WTC11 (cell line): ENCODE measurements around the gene PLA2G12B. TPM values are rescaled to one million over a fixed set of nuclear protein-coding genes. Genes with fewer than 3 reads are reported as not detected.

Source experiments
- ATAC-seq: fragments of 200-7000 bp; cut with Tn5 transposase; 2 replicates; pipeline ENCODE4 v1.10.0; 2021; ENCODE audit warnings: mild to moderate bottlenecking, moderate library complexity
- CTCF ChIA-PET: fragments of 300-600 bp; sonication (Branson Sonifier 250); formaldehyde crosslinking; loops from one replicate; lab custom pipeline; 2021; ENCODE audit warnings: antibody characterized with exemption; lab: Charles Lee
- POLR2A ChIA-PET: fragments of 350-600 bp; sonication (Branson Sonifier 250); formaldehyde crosslinking; loops from one replicate; lab custom pipeline; 2021; ENCODE audit warnings: antibody characterized with exemption; lab: Charles Lee
- DNase-seq: peaks from one replicate; pipeline ENCODE4 v3.0.0; 2021; ENCODE audit warnings: low spot score
- H3K27ac Mint-ChIP-seq: 2 replicates; pipeline ENCODE4 v1.8.0; 2021; ENCODE audit warnings: mixed read lengths
- H3K27me3 Mint-ChIP-seq: 2 replicates; pipeline ENCODE4 v1.8.0; 2021; ENCODE audit warnings: low read depth, mild to moderate bottlenecking, moderate library complexity, mixed read lengths
- H3K36me3 Mint-ChIP-seq: 2 replicates; pipeline ENCODE4 v1.8.0; 2021; ENCODE audit warnings: mixed read lengths
- H3K4me1 Mint-ChIP-seq: 2 replicates; pipeline ENCODE4 v1.8.0; 2022; ENCODE audit warnings: mixed read lengths
- H3K4me3 Mint-ChIP-seq: 2 replicates; pipeline ENCODE4 v1.8.0; 2021; ENCODE audit warnings: mild to moderate bottlenecking, moderate library complexity, mixed read lengths
- H3K9me3 Mint-ChIP-seq: 2 replicates; pipeline ENCODE4 v1.8.0; 2021; ENCODE audit warnings: mixed read lengths
- CTCF ChIP-seq: fragments of 200-600 bp; IDR thresholded peaks from 2 replicates; pipeline ENCODE4 v1.8.0; 2022; ENCODE audit warnings: antibody characterized with exemption
- E2F5 ChIP-seq: sonication (generic); formaldehyde crosslinking; IDR thresholded peaks from 2 replicates; pipeline ENCODE4 v1.8.1; 2022; ENCODE audit warnings: mild to moderate bottlenecking, moderate library complexity, missing genetic modification reagents
- FOXK1 ChIP-seq: sonication (generic); formaldehyde crosslinking; IDR thresholded peaks from 2 replicates; pipeline ENCODE4 v1.8.0; 2022; ENCODE audit warnings: mild to moderate bottlenecking, moderate library complexity, missing genetic modification reagents
- FOXP4 ChIP-seq: sonication (generic); formaldehyde crosslinking; IDR thresholded peaks from 2 replicates; pipeline ENCODE4 v1.8.0; 2022; ENCODE audit warnings: mild to moderate bottlenecking, missing genetic modification reagents
- GTF2I ChIP-seq: fragments of 250-450 bp; sonication (Bioruptor Pico); conservative IDR thresholded peaks from 2 replicates; pipeline ENCODE4 v1.4.0; 2021; ENCODE audit warnings: mild to moderate bottlenecking
- IRF1 ChIP-seq: sonication (generic); formaldehyde crosslinking; IDR thresholded peaks from 2 replicates; pipeline ENCODE4 v1.8.0; 2023; ENCODE audit warnings: missing genetic modification reagents
- IRF2 ChIP-seq: sonication (generic); formaldehyde crosslinking; IDR thresholded peaks from 2 replicates; pipeline ENCODE4 v1.8.0; 2022; ENCODE audit warnings: low read depth, missing genetic modification reagents, borderline replicate concordance
- MAX ChIP-seq: sonication (generic); formaldehyde crosslinking; IDR thresholded peaks from 2 replicates; pipeline ENCODE4 v1.8.0; 2022; ENCODE audit warnings: mild to moderate bottlenecking, missing genetic modification reagents
- MYBL2 ChIP-seq: sonication (generic); formaldehyde crosslinking; IDR thresholded peaks from 2 replicates; pipeline ENCODE4 v1.8.1; 2023; ENCODE audit warnings: mild to moderate bottlenecking, moderate library complexity, missing genetic modification reagents
- NFATC4 ChIP-seq: fragments of 250-450 bp; sonication (Bioruptor Pico); IDR thresholded peaks from 2 replicates; pipeline ENCODE4 v1.9.0; 2021; ENCODE audit warnings: mild to moderate bottlenecking
- NFYB ChIP-seq: sonication (generic); formaldehyde crosslinking; conservative IDR thresholded peaks from 2 replicates; pipeline ENCODE4 v1.8.0; 2022; ENCODE audit warnings: low read depth, missing genetic modification reagents
- NR1H2 ChIP-seq: sonication (generic); formaldehyde crosslinking; IDR thresholded peaks from 2 replicates; pipeline ENCODE4 v1.9.0; 2021; ENCODE audit warnings: mild to moderate bottlenecking, moderate library complexity, missing genetic modification reagents
- NR2C2 ChIP-seq: sonication (generic); formaldehyde crosslinking; IDR thresholded peaks from 2 replicates; pipeline ENCODE4 v1.8.0; 2022; ENCODE audit warnings: mild to moderate bottlenecking, missing genetic modification reagents
- PRRX2 ChIP-seq: fragments of 250-450 bp; sonication (Bioruptor Pico); IDR thresholded peaks from 2 replicates; pipeline ENCODE4 v1.8.0; 2021; ENCODE audit warnings: mild to moderate bottlenecking
- RELA ChIP-seq: sonication (generic); formaldehyde crosslinking; IDR thresholded peaks from 2 replicates; pipeline ENCODE4 v1.8.1; 2022; ENCODE audit warnings: missing genetic modification reagents, mild to moderate bottlenecking, borderline replicate concordance
- RORB ChIP-seq: fragments of 250-450 bp; sonication (Bioruptor Pico); IDR thresholded peaks from 2 replicates; pipeline ENCODE4 v1.9.0; 2021; ENCODE audit warnings: mild to moderate bottlenecking
- SMAD4 ChIP-seq: sonication (generic); formaldehyde crosslinking; IDR thresholded peaks from 2 replicates; pipeline ENCODE4 v1.8.0; 2022; ENCODE audit warnings: mild to moderate bottlenecking, missing genetic modification reagents
- SOX15 ChIP-seq: fragments of 250-450 bp; sonication (Bioruptor Pico); IDR thresholded peaks from 2 replicates; pipeline ENCODE4 v1.9.0; 2021; ENCODE audit warnings: mild to moderate bottlenecking
- ZBTB21 ChIP-seq: sonication (generic); formaldehyde crosslinking; IDR thresholded peaks from 2 replicates; pipeline ENCODE4 v1.8.1; 2023; ENCODE audit warnings: mild to moderate bottlenecking, missing genetic modification reagents, borderline replicate concordance
- ZNF121 ChIP-seq: sonication (generic); formaldehyde crosslinking; IDR thresholded peaks from 2 replicates; pipeline ENCODE4 v1.8.0; 2023; ENCODE audit warnings: missing genetic modification reagents
- ZNF232 ChIP-seq: sonication (generic); formaldehyde crosslinking; IDR thresholded peaks from 2 replicates; pipeline ENCODE4 v1.8.0; 2022; ENCODE audit warnings: mild to moderate bottlenecking, missing genetic modification reagents
- ZNF396 ChIP-seq: fragments of 250-450 bp; sonication (Bioruptor Pico); IDR thresholded peaks from 2 replicates; pipeline ENCODE4 v1.8.0; 2021; ENCODE audit warnings: mild to moderate bottlenecking, moderate library complexity, borderline replicate concordance
- ZNF671 ChIP-seq: fragments of 250-450 bp; sonication (Bioruptor Pico); IDR thresholded peaks from 2 replicates; pipeline ENCODE4 v1.8.0; 2021; ENCODE audit warnings: mild to moderate bottlenecking
- total RNA-seq: library from RNA; stranded (reverse); gene quantifications from 3 replicates; pipeline ENCODE4 v1.2.3, GENCODE V29; 2021
- TF ChIP-seq, protein P1 (sequence below): fragments of 250-450 bp; sonication (Bioruptor Pico); conservative IDR thresholded peaks from 2 replicates; pipeline ENCODE4 v1.9.0; 2021; ENCODE audit warnings: mild to moderate bottlenecking
- TF ChIP-seq, protein P2 (sequence below): sonication (generic); formaldehyde crosslinking; IDR thresholded peaks from 2 replicates; pipeline ENCODE4 v1.8.1; 2022; ENCODE audit warnings: missing genetic modification reagents, borderline replicate concordance
- TF ChIP-seq, protein P3 (sequence below): sonication (generic); formaldehyde crosslinking; IDR thresholded peaks from 2 replicates; pipeline ENCODE4 v1.8.0; 2022; ENCODE audit warnings: mild to moderate bottlenecking, missing genetic modification reagents

The PLA2G12B gene
- total RNA-seq, 1 experiment from 2014 or later: not detected

GRCh38 chr10:72888151-72888638 is 66.4 kb downstream of the PLA2G12B start:
- peak overlapping the region; percentile 83; the same call in 1 of the 2 replicates for H3K27ac Mint-ChIP-seq
- ChIA-PET CTCF (no interaction called here), POLR2A (no interaction called here)
- TF ChIP-seq ZNF121 (CRISPR knock-in tag): no peak
- no peak for TF ChIP-seq ZNF671 (CRISPR knock-in tag)
- TF ChIP-seq NR1H2 (CRISPR knock-in tag): no peak
- no peak for TF ChIP-seq FOXK1 (CRISPR knock-in tag)
- TF ChIP-seq, protein P1, sequence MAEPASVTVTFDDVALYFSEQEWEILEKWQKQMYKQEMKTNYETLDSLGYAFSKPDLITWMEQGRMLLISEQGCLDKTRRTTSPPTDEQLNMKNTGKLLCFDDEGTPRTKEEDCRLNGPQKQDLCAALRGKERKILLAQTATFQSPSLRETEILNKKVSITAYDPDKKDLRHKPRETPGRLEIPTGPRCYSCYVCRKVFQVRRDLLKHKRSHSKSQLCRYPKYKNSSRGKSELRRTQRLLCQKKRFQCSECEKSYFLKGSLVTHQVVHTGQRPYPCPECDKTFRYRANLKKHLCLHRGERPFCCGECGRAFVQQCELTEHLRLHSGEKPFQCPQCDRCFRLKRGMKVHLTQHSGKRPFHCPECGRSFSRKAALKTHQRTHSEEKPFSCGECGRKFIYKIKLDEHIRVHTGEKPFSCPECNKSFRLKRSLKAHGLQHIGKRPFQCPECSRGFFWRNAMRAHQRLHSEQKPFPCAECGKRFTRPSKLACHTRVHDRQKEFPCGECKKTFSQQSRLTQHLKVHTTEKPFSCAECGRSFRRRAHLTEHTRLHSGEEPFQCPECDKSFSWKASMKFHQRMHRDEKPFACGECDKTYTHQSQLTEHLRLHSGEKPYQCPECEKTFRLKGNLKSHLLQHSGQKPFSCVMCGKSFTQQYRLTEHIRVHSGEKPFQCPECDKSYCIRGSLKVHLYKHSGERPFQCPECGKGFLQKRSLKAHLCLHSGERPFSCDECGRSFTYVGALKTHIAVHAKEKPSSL (CRISPR knock-in tag): no peak
- no peak for TF ChIP-seq PRRX2
- TF ChIP-seq, protein P2, sequence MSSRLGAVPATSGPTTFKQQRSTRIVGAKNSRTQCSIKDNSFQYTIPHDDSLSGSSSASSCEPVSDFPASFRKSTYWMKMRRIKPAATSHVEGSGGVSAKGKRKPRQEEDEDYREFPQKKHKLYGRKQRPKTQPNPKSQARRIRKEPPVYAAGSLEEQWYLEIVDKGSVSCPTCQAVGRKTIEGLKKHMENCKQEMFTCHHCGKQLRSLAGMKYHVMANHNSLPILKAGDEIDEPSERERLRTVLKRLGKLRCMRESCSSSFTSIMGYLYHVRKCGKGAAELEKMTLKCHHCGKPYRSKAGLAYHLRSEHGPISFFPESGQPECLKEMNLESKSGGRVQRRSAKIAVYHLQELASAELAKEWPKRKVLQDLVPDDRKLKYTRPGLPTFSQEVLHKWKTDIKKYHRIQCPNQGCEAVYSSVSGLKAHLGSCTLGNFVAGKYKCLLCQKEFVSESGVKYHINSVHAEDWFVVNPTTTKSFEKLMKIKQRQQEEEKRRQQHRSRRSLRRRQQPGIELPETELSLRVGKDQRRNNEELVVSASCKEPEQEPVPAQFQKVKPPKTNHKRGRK: no peak
- TF ChIP-seq ZNF232 (CRISPR knock-in tag): no peak
- no peak for TF ChIP-seq ZNF396 (CRISPR knock-in tag)
- TF ChIP-seq FOXP4 (CRISPR knock-in tag): no peak
- no peak for TF ChIP-seq IRF1 (CRISPR knock-in tag)
- TF ChIP-seq MYBL2 (CRISPR knock-in tag): no peak
- no peak for TF ChIP-seq RORB (CRISPR knock-in tag)
- no peak for TF ChIP-seq E2F5
- no peak for TF ChIP-seq GTF2I (CRISPR knock-in tag)
- TF ChIP-seq NR2C2 (CRISPR knock-in tag): no peak
- TF ChIP-seq, protein P3, sequence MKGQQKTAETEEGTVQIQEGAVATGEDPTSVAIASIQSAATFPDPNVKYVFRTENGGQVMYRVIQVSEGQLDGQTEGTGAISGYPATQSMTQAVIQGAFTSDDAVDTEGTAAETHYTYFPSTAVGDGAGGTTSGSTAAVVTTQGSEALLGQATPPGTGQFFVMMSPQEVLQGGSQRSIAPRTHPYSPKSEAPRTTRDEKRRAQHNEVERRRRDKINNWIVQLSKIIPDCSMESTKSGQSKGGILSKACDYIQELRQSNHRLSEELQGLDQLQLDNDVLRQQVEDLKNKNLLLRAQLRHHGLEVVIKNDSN (CRISPR knock-in tag): no peak
- no peak for TF ChIP-seq NFATC4 (CRISPR knock-in tag)
- TF ChIP-seq SOX15 (CRISPR knock-in tag): no peak
- no peak for TF ChIP-seq RELA
- H3K9me3 Mint-ChIP-seq: peaks cover 17% of the 10 kb centered on the region
- ATAC-seq (no peak), DNase-seq (no peak)
- peaks cover 33% of the 10 kb centered on the region for H3K36me3 Mint-ChIP-seq
- no peaks in the 10 kb centered on the region for H3K27me3 Mint-ChIP-seq
- H3K4me1 Mint-ChIP-seq: peaks cover 39% of the 10 kb centered on the region
- H3K4me3 Mint-ChIP-seq: no peak overlapping the region

GRCh38 chr10:72887043-72887442 is 67.6 kb downstream of the PLA2G12B start:
- ChIA-PET CTCF (no interaction called here), POLR2A (no interaction called here)
- Mint-ChIP-seq H3K27ac (peak overlapping the region; percentile 96), H3K36me3 (peaks cover 45% of the 10 kb centered on the region), H3K4me1 (peaks cover 45% of the 10 kb centered on the region), H3K27me3 (no peaks in the 10 kb centered on the region), H3K9me3 (peaks cover 28% of the 10 kb centered on the region), H3K4me3 (peak overlapping the region; percentile 56)
- DNase-seq (no peak), ATAC-seq (peak; percentile 91)
- no peak for TF ChIP-seq ZNF121 (CRISPR knock-in tag)
- peak; percentile 50 for TF ChIP-seq NFYB (CRISPR knock-in tag)
- TF ChIP-seq, protein P3 (CRISPR knock-in tag): peak; percentile 75
- no peak for TF ChIP-seq ZBTB21
- no peak for TF ChIP-seq IRF2 (CRISPR knock-in tag)
- no peak for TF ChIP-seq FOXK1 (CRISPR knock-in tag)
- no peak for TF ChIP-seq CTCF
- TF ChIP-seq MAX (CRISPR knock-in tag): peak; percentile 27; the same call in 1 of the 2 replicates
- TF ChIP-seq NR1H2 (CRISPR knock-in tag): no peak
- no peak for TF ChIP-seq SMAD4 (CRISPR knock-in tag)
